Measurements from ENCODE around the gene BABAM2. TPM values are rescaled to one million over a fixed set of nuclear protein-coding genes. Genes with fewer than 3 reads are reported as not detected.

BABAM2 gene
- total RNA-seq, 4 donors from 2014 or later: 35.5 to 44.9 (median 39.9) TPM

DNA sequence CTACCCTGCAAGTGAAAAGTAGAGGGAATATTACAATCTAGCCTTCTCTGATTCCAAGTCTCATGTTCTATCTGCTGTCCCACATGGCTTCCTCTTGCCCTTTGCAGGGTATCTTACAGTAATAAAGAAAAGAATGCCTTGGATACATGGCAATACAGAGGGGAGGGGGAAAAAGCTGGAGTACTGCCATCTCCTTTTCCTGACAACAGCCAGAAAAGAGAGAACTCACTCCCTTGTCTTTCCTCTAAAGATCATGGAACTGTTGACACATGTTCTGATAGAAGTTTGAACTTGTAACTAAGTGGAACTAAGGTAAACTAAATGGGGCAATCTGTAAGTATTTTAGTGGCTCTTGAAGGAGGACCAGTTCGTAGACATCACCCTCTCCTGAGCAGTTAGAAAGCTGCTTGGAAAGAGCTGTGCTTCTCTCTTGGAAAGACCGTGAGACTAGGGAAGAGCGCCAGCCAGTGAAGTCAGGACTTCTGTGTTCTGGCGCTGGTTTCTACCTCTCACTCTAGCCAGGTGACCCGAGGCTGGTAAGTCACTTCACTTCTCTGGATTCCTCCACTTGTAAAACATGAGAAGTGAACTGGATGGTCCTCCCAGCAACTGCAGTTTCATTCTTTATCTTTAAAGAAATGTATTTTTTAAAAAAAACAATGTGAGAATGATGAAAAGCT, 259.8 kb downstream of the BABAM2 start:
- DNase-seq (ENCODE audit: extremely low spot score): no peak
- no peak for TF ChIP-seq EP300 (IDR thresholded peaks at IDR 0.05)
- no peak for TF ChIP-seq POLR2A (IDR thresholded peaks at IDR 0.05; ENCODE audit: low read depth)
- TF ChIP-seq POLR2AphosphoS5 (IDR thresholded peaks at IDR 0.05): no peak
- TF ChIP-seq, protein P1, sequence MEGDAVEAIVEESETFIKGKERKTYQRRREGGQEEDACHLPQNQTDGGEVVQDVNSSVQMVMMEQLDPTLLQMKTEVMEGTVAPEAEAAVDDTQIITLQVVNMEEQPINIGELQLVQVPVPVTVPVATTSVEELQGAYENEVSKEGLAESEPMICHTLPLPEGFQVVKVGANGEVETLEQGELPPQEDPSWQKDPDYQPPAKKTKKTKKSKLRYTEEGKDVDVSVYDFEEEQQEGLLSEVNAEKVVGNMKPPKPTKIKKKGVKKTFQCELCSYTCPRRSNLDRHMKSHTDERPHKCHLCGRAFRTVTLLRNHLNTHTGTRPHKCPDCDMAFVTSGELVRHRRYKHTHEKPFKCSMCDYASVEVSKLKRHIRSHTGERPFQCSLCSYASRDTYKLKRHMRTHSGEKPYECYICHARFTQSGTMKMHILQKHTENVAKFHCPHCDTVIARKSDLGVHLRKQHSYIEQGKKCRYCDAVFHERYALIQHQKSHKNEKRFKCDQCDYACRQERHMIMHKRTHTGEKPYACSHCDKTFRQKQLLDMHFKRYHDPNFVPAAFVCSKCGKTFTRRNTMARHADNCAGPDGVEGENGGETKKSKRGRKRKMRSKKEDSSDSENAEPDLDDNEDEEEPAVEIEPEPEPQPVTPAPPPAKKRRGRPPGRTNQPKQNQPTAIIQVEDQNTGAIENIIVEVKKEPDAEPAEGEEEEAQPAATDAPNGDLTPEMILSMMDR (IDR thresholded peaks at IDR 0.05): no peak
- intact Hi-C loops (cut with DNase I): no loop called here
- Histone ChIP-seq H3K27ac (replicated peaks in 1 of 4) (no peak overlapping the region), H3K9me3 (peaks cover 0 to 3% (median 1%) of the 10 kb centered on the region in 4 donors), H3K4me3 (no peak overlapping the region), H3K4me1 (peaks cover 0 to 2% (median 0%) of the 10 kb centered on the region in 4 donors), H3K27me3 (no peaks in the 10 kb centered on the region), H3K36me3 (no peaks in the 10 kb centered on the region)
- WGBS: 69% methylated on average over 5 of the region's 5 CpGs

GRCh38 chr2:28150994-28151393, 260.5 kb downstream of the BABAM2 start:
- Histone ChIP-seq H3K4me1 (peaks cover 0 to 2% (median 0%) of the 10 kb centered on the region in 4 donors), H3K9me3 (peaks cover 0 to 9% (median 7%) of the 10 kb centered on the region in 4 donors), H3K4me3 (no peak overlapping the region), H3K36me3 (no peaks in the 10 kb centered on the region), H3K27ac (replicated peaks in 1 of 4) (no peak overlapping the region), H3K27me3 (no peaks in the 10 kb centered on the region)
- DNase-seq (ENCODE audit: extremely low spot score): no peak
- TF ChIP-seq POLR2AphosphoS5 (IDR thresholded peaks at IDR 0.05) (no peak), EP300 (IDR thresholded peaks at IDR 0.05) (no peak), POLR2A (IDR thresholded peaks at IDR 0.05; ENCODE audit: low read depth) (no peak)
- TF ChIP-seq, protein P1 (IDR thresholded peaks at IDR 0.05): no peak
- intact Hi-C loops (cut with DNase I): no loop called here
- 96% methylated on average over 4 of the region's 4 CpGs for WGBS

DNA sequence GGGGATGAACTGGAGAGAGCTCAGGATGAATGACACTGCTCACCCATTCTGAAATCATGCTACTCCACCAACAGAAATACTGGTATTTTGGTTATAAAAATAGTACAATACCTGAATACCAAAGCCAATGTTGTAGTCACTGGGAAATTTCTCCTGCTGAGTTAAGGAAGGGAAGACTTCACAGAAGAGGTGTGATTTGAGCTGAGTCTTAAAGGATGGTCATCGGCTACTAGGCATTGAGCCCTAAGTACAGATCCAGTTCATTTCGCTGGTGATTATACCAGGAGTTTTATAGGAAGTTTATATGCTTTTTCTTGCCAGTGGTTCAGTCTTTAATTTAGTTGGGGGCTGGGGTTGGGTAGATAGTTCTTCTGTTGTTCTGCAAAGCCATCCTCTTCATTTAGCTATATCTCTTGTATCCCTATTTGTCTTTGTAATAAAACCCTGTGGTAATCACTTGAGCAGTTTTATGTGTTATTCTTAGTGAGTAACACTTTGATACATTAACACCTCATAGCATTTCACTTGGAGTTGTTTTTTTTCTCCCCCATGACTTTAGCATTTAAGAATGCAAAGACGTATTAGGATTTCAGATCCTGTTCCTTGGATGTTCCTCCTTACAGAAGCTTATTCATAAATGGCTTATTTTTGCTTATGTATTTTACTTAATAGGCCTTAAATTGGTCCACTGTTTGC, 262.2 kb downstream of the BABAM2 start:
- DNase-seq (ENCODE audit: extremely low spot score): no peak
- TF ChIP-seq POLR2AphosphoS5 (IDR thresholded peaks at IDR 0.05): no peak
- TF ChIP-seq, protein P1 (IDR thresholded peaks at IDR 0.05): no peak
- no peak for TF ChIP-seq EP300 (IDR thresholded peaks at IDR 0.05)
- TF ChIP-seq POLR2A (IDR thresholded peaks at IDR 0.05; ENCODE audit: low read depth): no peak

GRCh38 chr2:28153851-28154250, 263.3 kb downstream of the BABAM2 start:
- Histone ChIP-seq H3K9me3 (peaks cover 0 to 10% (median 8%) of the 10 kb centered on the region in 4 donors), H3K4me3 (no peak overlapping the region), H3K4me1 (peaks cover 0 to 2% (median 0%) of the 10 kb centered on the region in 4 donors), H3K27me3 (no peaks in the 10 kb centered on the region), H3K27ac (replicated peaks in 1 of 4) (no peak overlapping the region), H3K36me3 (no peaks in the 10 kb centered on the region)
- TF ChIP-seq, protein P1 (IDR thresholded peaks at IDR 0.05): no peak
- TF ChIP-seq EP300 (IDR thresholded peaks at IDR 0.05): no peak
- no peak for TF ChIP-seq POLR2A (IDR thresholded peaks at IDR 0.05; ENCODE audit: low read depth)
- no peak for TF ChIP-seq POLR2AphosphoS5 (IDR thresholded peaks at IDR 0.05)
- DNase-seq (ENCODE audit: extremely low spot score): no peak
- intact Hi-C loops (cut with DNase I): no loop called here
- WGBS: 85% methylated on average over 3 of the region's 3 CpGs

More for the DNA sequence above, 262.2 kb downstream of the BABAM2 start:
- Histone ChIP-seq H3K4me1 (peaks cover 0 to 2% (median 0%) of the 10 kb centered on the region in 4 donors), H3K4me3 (no peak overlapping the region), H3K9me3 (peaks cover 0 to 10% (median 8%) of the 10 kb centered on the region in 4 donors), H3K36me3 (no peaks in the 10 kb centered on the region), H3K27ac (replicated peaks in 1 of 4) (no peak overlapping the region), H3K27me3 (no peaks in the 10 kb centered on the region)
- intact Hi-C loops (cut with DNase I): no loop called here
- 89% methylated on average over 3 of the region's 3 CpGs for WGBS

All from esophagus muscularis mucosa (tissue), 4 donors.